AG04449 (cell line): ENCODE results near the gene MAN1C1.

Experiments used
- CTCF ChIA-PET: fragments of 350-600 bp; formaldehyde crosslinking; extraction: SDS; loops from one replicate; lab custom pipeline; 2021; ENCODE audit warnings: antibody characterized with exemption; lab: Yijun Ruan, JAX
- POLR2A ChIA-PET: fragments of 400-600, 350-600 bp; formaldehyde crosslinking; extraction: SDS; loops from one replicate; lab custom pipeline; 2020; ENCODE audit warnings: antibody characterized with exemption, inconsistent platforms; lab: Yijun Ruan, JAX
- DNase-seq: peaks from one replicate; pipeline ENCODE4 v3.0.0-alpha.2; 2010; ENCODE audit warnings: low read depth, low spot score
- H3K4me3 ChIP-seq: 2 replicates; pipeline ENCODE4 v1.5.1; 2011; ENCODE audit warnings: low read depth, mild to moderate bottlenecking, control low read depth, low read length
- CTCF ChIP-seq: IDR thresholded peaks from one replicate; pipeline ENCODE4 v1.5.1; 2011; ENCODE audit warnings: mild to moderate bottlenecking, moderate library complexity, low read length, control low read depth, inconsistent platforms; ENCODE audit not compliant: insufficient read depth; ENCODE audit errors: missing control alignments

Gene MAN1C1

GRCh38 chr1:25755475-25756125, 139.0 kb downstream of the MAN1C1 start:
- ChIA-PET CTCF (no interaction called here), POLR2A (no interaction called here)
- DNase-seq, result no peak
- H3K4me3 ChIP-seq, result no peak overlapping the region
- no peak for TF ChIP-seq CTCF

- POLR2A ChIA-PET, result no interaction called here
- no peak for TF ChIP-seq CTCF
- H3K4me3 ChIP-seq, result no peak overlapping the region
- no peak for DNase-seq
- CTCF ChIA-PET, result no interaction called here
These were observed 139.6 kb downstream of the MAN1C1 start for GRCh38 chr1:25756215-25756614.

- TF ChIP-seq CTCF, result no peak
- no peak for DNase-seq
- ChIA-PET POLR2A (no interaction called here), CTCF (interaction anchor here (1.4 to 2.3 kb wide), 3 partner anchors 41 to 149 kb away, joined by 3 to 8 read pairs (median 3); no protein-coding TSS in a partner anchor)
- no peak overlapping the region for H3K4me3 ChIP-seq
These were observed 140.7 kb downstream of the MAN1C1 start for GRCh38 chr1:25757151-25757845.

GRCh38 chr1:25757846-25758185, 141.2 kb downstream of the MAN1C1 start:
- TF ChIP-seq CTCF, result no peak
- no peak for DNase-seq
- H3K4me3 ChIP-seq, result no peak overlapping the region
- POLR2A ChIA-PET, result no interaction called here
- CTCF ChIA-PET, result interaction anchor here (1.4 to 2.3 kb wide), 3 partner anchors 40 to 149 kb away, joined by 3 to 8 read pairs (median 3); no protein-coding TSS in a partner anchor

- no peak for DNase-seq
- no peak overlapping the region for H3K4me3 ChIP-seq
- no peak for TF ChIP-seq CTCF
- CTCF ChIA-PET, result interaction anchor here (1.0 to 2.3 kb wide), 5 partner anchors 11 to 150 kb away, joined by 3 to 8 read pairs (median 3); no protein-coding TSS in a partner anchor
- POLR2A ChIA-PET, result no interaction called here
These were observed 142.0 kb downstream of the MAN1C1 start for GRCh38 chr1:25758466-25759070.
